HepG2 (cell line): Measurements from ENCODE around the gene GFER. TPM values are rescaled to one million over a fixed set of nuclear protein-coding genes. Genes with fewer than 3 reads are reported as not detected.

Experiments used
- HNF4A ChIP-seq: sonication (generic); formaldehyde crosslinking; IDR thresholded peaks from 2 replicates; pipeline ENCODE4 v1.4.0; 2020; ENCODE audit warnings: missing genetic modification reagents
- HOXA5 ChIP-seq: sonication (generic); formaldehyde crosslinking; IDR thresholded peaks from 2 replicates; pipeline ENCODE4 v1.4.0; 2020; ENCODE audit warnings: missing genetic modification reagents
- KAT2B ChIP-seq: fragments of 150-350 bp; IDR thresholded peaks from 2 replicates; pipeline ENCODE4 v1.6.1; 2014; ENCODE audit warnings: low read depth, low read length, borderline replicate concordance
- KMT2A ChIP-seq: sonication (generic); formaldehyde crosslinking; IDR thresholded peaks from 2 replicates; pipeline ENCODE4 v1.4.0; 2020; ENCODE audit warnings: missing genetic modification reagents
- NKX3-1 ChIP-seq: sonication (generic); formaldehyde crosslinking; IDR thresholded peaks from 2 replicates; pipeline ENCODE4 v1.5.0; 2020; ENCODE audit warnings: missing genetic modification reagents
- TBX3 ChIP-seq: fragments of 450-650 bp; IDR thresholded peaks from 2 replicates; pipeline ENCODE4 v1.6.1; 2017; ENCODE audit warnings: antibody characterized with exemption, mild to moderate bottlenecking, inconsistent platforms, borderline replicate concordance
- XRCC5 ChIP-seq: fragments of 200-400 bp; formaldehyde crosslinking; optimal IDR thresholded peaks from 2 replicates; pipeline ENCODE3; 2017; ENCODE audit warnings: mild to moderate bottlenecking, low read length
- ZNF430 ChIP-seq: sonication (generic); formaldehyde crosslinking; IDR thresholded peaks from 2 replicates; pipeline ENCODE4 v1.9.0; 2021; ENCODE audit warnings: mild to moderate bottlenecking, missing genetic modification reagents
- ZNF737 ChIP-seq: sonication (generic); formaldehyde crosslinking; IDR thresholded peaks from 2 replicates; pipeline ENCODE4 v1.5.0; 2020; ENCODE audit warnings: missing genetic modification reagents, mild to moderate bottlenecking, borderline replicate concordance
- ZNF761 ChIP-seq: sonication (generic); formaldehyde crosslinking; conservative IDR thresholded peaks from 2 replicates; pipeline ENCODE4 v1.4.0; 2020; ENCODE audit warnings: mild to moderate bottlenecking, missing genetic modification reagents
- ZNF883 ChIP-seq: sonication (generic); formaldehyde crosslinking; IDR thresholded peaks from 2 replicates; pipeline ENCODE4 v1.5.1; 2020; ENCODE audit warnings: mild to moderate bottlenecking, missing genetic modification reagents; ENCODE audit errors: not compliant biosample characterization
- polyA plus RNA-seq, 8 experiments: library from polyadenylated mRNA; depleted of rRNA in 3 of 8; stranded (reverse) in 7 of 8; unstranded in 1 of 8; fragments of >200 nt; fragmentation: Illumina TruSeq in 4 of 8; extraction: Trizol in 4 of 8; gene quantifications; 2 replicates each; pipeline versions ENCODE4 v1.2.1 to v1.2.3, GENCODE V29; 2011 to 2016; ENCODE audit warnings: low read depth in 4 of 8, missing spikeins in 1 of 8, mixed read lengths in 1 of 8; ENCODE audit not compliant: insufficient read depth in 1 of 8
- total RNA-seq, 5 experiments: library from RNA; depleted of rRNA; stranded (reverse); fragments of >200 nt; fragmentation: Illumina TruSeq; extraction: Trizol; gene quantifications; 2 replicates each; pipeline ENCODE4 v1.2.3, GENCODE V29; 2016; ENCODE audit warnings: low read depth in 1 of 5
- TF ChIP-seq, protein P1 (sequence below): IDR thresholded peaks from 2 replicates; pipeline ENCODE4 v1.6.1; 2016; ENCODE audit warnings: missing biosample characterization, missing genetic modification reagents, low read depth
- TF ChIP-seq, protein P2 (sequence below): IDR thresholded peaks from 2 replicates; pipeline ENCODE4 v1.4.0; 2020; ENCODE audit warnings: mild to moderate bottlenecking, missing genetic modification reagents
- TF ChIP-seq, protein P3 (sequence below): sonication (generic); formaldehyde crosslinking; IDR thresholded peaks from 2 replicates; pipeline ENCODE4 v1.5.0; 2020; ENCODE audit warnings: mild to moderate bottlenecking, missing genetic modification reagents, moderate library complexity
- TF ChIP-seq, protein P4 (sequence below): sonication (generic); formaldehyde crosslinking; IDR thresholded peaks from 2 replicates; pipeline ENCODE4 v1.4.0; 2020; ENCODE audit warnings: missing genetic modification reagents
- TF ChIP-seq, protein P5 (sequence below): sonication (generic); formaldehyde crosslinking; IDR thresholded peaks from 2 replicates; pipeline ENCODE4 v1.8.1; 2023; ENCODE audit warnings: mild to moderate bottlenecking, missing genetic modification reagents
- TF ChIP-seq, protein P6 (sequence below): sonication (generic); formaldehyde crosslinking; IDR thresholded peaks from 2 replicates; pipeline ENCODE4 v1.5.0; 2020; ENCODE audit warnings: missing genetic modification reagents

GFER gene
- total and polyA plus RNA-seq, 2 of the 13 experiments (the other 11 are each of a cell fraction or from before 2014, with no cell fraction given) = 28.6 to 71.7 TPM

DNA sequence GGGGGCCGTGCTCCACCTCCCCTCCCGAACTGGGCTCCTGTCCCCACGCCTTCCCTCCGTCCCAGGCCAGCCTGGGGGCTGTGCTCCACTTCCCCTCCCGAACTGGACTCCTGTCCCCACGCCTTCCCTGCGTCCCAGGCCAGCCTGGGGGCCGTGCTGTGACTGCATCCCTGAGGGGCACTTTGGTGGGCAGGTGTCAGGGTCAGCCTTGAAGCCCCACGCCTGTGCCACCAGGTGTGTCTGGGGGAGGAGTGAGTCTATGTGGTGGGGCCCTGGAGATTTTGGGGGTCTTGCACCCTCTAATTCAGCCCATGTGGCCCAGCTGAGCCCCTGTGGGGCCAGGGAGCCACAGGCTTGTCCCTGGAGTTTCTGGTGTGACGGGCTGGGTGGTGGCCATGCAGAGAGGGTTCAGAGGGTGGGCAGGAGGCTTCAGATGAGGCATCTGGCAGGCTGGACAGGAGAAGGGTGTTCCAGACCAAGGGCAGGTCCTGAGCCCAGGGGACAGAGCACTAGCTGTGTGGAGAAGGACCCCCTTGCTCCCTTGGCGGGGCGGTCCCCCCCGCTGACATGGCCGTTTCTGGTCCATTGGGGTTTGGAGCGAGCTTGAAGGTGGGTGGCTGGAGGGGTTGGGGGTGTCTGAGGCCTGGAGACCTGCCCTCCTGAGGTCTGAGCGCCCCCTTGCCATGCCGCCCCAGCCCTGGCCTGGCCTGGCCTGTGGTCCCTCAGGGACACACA, 50.9 kb downstream of the GFER start (continued):
- TF ChIP-seq, protein P1, sequence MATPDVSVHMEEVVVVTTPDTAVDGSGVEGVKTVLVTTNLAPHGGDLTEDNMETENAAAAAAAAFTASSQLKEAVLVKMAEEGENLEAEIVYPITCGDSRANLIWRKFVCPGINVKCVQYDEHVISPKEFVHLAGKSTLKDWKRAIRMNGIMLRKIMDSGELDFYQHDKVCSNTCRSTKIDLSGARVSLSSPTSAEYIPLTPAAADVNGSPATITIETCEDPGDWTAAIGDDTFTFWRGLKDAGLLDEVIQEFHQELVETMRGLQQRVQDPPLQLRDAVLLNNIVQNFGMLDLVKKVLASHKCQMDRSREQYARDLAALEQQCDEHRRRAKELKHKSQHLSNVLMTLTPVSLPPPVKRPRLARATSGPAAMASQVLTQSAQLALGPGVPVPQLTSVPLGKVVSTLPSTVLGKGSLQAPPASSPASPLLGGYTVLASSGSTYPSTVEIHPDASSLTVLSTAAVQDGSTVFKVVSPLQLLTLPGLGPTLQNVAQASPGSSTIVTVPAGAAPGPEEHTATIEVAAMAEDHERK (CRISPR knock-in tag) = no peak
- TF ChIP-seq, protein P2, sequence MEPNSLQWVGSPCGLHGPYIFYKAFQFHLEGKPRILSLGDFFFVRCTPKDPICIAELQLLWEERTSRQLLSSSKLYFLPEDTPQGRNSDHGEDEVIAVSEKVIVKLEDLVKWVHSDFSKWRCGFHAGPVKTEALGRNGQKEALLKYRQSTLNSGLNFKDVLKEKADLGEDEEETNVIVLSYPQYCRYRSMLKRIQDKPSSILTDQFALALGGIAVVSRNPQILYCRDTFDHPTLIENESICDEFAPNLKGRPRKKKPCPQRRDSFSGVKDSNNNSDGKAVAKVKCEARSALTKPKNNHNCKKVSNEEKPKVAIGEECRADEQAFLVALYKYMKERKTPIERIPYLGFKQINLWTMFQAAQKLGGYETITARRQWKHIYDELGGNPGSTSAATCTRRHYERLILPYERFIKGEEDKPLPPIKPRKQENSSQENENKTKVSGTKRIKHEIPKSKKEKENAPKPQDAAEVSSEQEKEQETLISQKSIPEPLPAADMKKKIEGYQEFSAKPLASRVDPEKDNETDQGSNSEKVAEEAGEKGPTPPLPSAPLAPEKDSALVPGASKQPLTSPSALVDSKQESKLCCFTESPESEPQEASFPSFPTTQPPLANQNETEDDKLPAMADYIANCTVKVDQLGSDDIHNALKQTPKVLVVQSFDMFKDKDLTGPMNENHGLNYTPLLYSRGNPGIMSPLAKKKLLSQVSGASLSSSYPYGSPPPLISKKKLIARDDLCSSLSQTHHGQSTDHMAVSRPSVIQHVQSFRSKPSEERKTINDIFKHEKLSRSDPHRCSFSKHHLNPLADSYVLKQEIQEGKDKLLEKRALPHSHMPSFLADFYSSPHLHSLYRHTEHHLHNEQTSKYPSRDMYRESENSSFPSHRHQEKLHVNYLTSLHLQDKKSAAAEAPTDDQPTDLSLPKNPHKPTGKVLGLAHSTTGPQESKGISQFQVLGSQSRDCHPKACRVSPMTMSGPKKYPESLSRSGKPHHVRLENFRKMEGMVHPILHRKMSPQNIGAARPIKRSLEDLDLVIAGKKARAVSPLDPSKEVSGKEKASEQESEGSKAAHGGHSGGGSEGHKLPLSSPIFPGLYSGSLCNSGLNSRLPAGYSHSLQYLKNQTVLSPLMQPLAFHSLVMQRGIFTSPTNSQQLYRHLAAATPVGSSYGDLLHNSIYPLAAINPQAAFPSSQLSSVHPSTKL (CRISPR knock-in tag) = no peak
- TF ChIP-seq, protein P3, sequence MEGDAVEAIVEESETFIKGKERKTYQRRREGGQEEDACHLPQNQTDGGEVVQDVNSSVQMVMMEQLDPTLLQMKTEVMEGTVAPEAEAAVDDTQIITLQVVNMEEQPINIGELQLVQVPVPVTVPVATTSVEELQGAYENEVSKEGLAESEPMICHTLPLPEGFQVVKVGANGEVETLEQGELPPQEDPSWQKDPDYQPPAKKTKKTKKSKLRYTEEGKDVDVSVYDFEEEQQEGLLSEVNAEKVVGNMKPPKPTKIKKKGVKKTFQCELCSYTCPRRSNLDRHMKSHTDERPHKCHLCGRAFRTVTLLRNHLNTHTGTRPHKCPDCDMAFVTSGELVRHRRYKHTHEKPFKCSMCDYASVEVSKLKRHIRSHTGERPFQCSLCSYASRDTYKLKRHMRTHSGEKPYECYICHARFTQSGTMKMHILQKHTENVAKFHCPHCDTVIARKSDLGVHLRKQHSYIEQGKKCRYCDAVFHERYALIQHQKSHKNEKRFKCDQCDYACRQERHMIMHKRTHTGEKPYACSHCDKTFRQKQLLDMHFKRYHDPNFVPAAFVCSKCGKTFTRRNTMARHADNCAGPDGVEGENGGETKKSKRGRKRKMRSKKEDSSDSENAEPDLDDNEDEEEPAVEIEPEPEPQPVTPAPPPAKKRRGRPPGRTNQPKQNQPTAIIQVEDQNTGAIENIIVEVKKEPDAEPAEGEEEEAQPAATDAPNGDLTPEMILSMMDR (CRISPR knock-in tag) = peak; percentile 44; the same call in 1 of the 2 replicates
- peak; percentile 17 for TF ChIP-seq ZNF883 (CRISPR knock-in tag)
- TF ChIP-seq ZNF430 (CRISPR knock-in tag) = 0 out of 2 replicates have a peak, but pooled peaks have one; percentile 2
- TF ChIP-seq, protein P4, sequence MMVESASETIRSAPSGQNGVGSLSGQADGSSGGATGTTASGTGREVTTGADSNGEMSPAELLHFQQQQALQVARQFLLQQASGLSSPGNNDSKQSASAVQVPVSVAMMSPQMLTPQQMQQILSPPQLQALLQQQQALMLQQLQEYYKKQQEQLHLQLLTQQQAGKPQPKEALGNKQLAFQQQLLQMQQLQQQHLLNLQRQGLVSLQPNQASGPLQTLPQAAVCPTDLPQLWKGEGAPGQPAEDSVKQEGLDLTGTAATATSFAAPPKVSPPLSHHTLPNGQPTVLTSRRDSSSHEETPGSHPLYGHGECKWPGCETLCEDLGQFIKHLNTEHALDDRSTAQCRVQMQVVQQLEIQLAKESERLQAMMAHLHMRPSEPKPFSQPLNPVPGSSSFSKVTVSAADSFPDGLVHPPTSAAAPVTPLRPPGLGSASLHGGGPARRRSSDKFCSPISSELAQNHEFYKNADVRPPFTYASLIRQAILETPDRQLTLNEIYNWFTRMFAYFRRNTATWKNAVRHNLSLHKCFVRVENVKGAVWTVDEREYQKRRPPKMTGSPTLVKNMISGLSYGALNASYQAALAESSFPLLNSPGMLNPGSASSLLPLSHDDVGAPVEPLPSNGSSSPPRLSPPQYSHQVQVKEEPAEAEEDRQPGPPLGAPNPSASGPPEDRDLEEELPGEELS (CRISPR knock-in tag) = 0 out of 2 replicates have a peak, but pooled peaks have one; percentile 22
- peak; percentile 27 for TF ChIP-seq XRCC5
- TF ChIP-seq, protein P5, sequence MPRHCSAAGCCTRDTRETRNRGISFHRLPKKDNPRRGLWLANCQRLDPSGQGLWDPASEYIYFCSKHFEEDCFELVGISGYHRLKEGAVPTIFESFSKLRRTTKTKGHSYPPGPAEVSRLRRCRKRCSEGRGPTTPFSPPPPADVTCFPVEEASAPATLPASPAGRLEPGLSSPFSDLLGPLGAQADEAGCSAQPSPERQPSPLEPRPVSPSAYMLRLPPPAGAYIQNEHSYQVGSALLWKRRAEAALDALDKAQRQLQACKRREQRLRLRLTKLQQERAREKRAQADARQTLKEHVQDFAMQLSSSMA (CRISPR knock-in tag) = no peak
- TF ChIP-seq KMT2A = no peak
- TF ChIP-seq NKX3-1 (CRISPR knock-in tag) = no peak
- TF ChIP-seq, protein P6, sequence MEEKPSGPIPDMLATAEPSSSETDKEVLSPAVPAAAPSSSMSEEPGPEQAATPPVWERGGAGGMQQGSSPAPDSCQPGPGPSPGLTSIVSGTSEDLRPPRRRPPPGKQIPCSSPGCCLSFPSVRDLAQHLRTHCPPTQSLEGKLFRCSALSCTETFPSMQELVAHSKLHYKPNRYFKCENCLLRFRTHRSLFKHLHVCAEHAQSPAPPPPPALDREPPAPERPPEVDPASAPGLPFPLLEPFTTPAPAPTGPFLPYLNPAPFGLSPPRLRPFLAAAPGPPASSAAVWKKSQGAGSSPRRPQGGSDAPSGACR = no peak
- TF ChIP-seq HOXA5 (CRISPR knock-in tag) = no peak
- no peak for TF ChIP-seq TBX3
- TF ChIP-seq HNF4A = peak; percentile 49; the same call in 1 of the 2 replicates
- TF ChIP-seq ZNF761 (CRISPR knock-in tag) = no peak
- 0 out of 2 replicates have a peak, but pooled peaks have one; percentile 20 for TF ChIP-seq ZNF737 (CRISPR knock-in tag)
- TF ChIP-seq KAT2B = no peak
